Body of pancreas (tissue), 4 donors: Measurements from ENCODE around the gene PRODH2.

Experiments used
- CTCF ChIP-seq, 7 experiments: fragments of 450-650 bp in 4 of 7; fragments of 200-600 bp in 3 of 7; sonication (generic) in 3 of 7; IDR thresholded peaks; one replicate each; pipeline ENCODE4 v1.5.1; 2016 to 2019; ENCODE audit warnings: antibody characterized with exemption in 7 of 7
- POLR2A ChIP-seq, 3 donors: fragments of 450-650 bp; IDR thresholded peaks; one replicate each; pipeline ENCODE4 v1.6.1; 2016; ENCODE audit warnings: antibody characterized with exemption in 3 of 3, mild to moderate bottlenecking in 2 of 3

- TF ChIP-seq CTCF (IDR thresholded peaks at IDR 0.05) (no peak), POLR2A (IDR thresholded peaks at IDR 0.05) (no peak)
Measured at GRCh38 chr19:35796645-35797542, 15.8 kb downstream of the PRODH2 start.
